GM23248 (cell line): ENCODE measurements around the gene AURKB. TPM values are rescaled to one million over a fixed set of nuclear protein-coding genes. Genes with fewer than 3 reads are reported as not detected.

Experiments used
- DNase-seq: peaks from one replicate; pipeline ENCODE4 v3.0.0-alpha.2; 2015
- H2AFZ ChIP-seq: fragments of 200-600 bp; sonication (generic); 2 replicates; pipeline ENCODE4 v1.6.1; 2016; ENCODE audit warnings: antibody characterized with exemption
- H3F3A ChIP-seq: fragments of 200-600 bp; sonication (generic); 2 replicates; pipeline ENCODE4 v1.6.1; 2016; ENCODE audit warnings: mild to moderate bottlenecking, antibody characterized with exemption, mixed run types; ENCODE audit not compliant: insufficient read depth
- H3K27ac ChIP-seq: fragments of 200-600 bp; sonication (generic); 2 replicates; pipeline ENCODE4 v1.5.1; 2016; ENCODE audit warnings: mild to moderate bottlenecking
- H3K27me3 ChIP-seq: fragments of 200-600 bp; sonication (generic); replicated peaks from 2 replicates; pipeline ENCODE4 v1.6.1; 2016; ENCODE audit warnings: mild to moderate bottlenecking; ENCODE audit not compliant: insufficient read depth
- H3K36me3 ChIP-seq: fragments of 200-600 bp; sonication (generic); 2 replicates; pipeline ENCODE4 v1.6.1; 2016; ENCODE audit warnings: low read depth, mild to moderate bottlenecking
- H3K4me1 ChIP-seq: fragments of 200-600 bp; sonication (generic); 2 replicates; pipeline ENCODE4 v1.6.1; 2016; ENCODE audit warnings: mild to moderate bottlenecking; ENCODE audit not compliant: insufficient read depth
- H3K4me2 ChIP-seq: fragments of 200-600 bp; sonication (generic); one replicate; pipeline ENCODE4 v1.6.1; 2016; ENCODE audit warnings: mild to moderate bottlenecking; ENCODE audit not compliant: unreplicated experiment
- H3K4me3 ChIP-seq: fragments of 200-600 bp; sonication (generic); 2 replicates; pipeline ENCODE4 v1.5.1; 2016; ENCODE audit warnings: mild to moderate bottlenecking
- H3K79me2 ChIP-seq: fragments of 200-600 bp; sonication (generic); 2 replicates; pipeline ENCODE4 v1.6.1; 2016; ENCODE audit warnings: mild to moderate bottlenecking; ENCODE audit not compliant: insufficient read depth
- H3K9ac ChIP-seq: fragments of 200-600 bp; sonication (generic); 2 replicates; pipeline ENCODE4 v1.6.1; 2016; ENCODE audit warnings: mild to moderate bottlenecking
- H3K9me2 ChIP-seq: fragments of 200-600 bp; sonication (generic); 2 replicates; pipeline ENCODE4 v1.6.1; 2016; ENCODE audit warnings: mixed run types, mild to moderate bottlenecking, moderate library complexity; ENCODE audit not compliant: insufficient read depth
- H3K9me3 ChIP-seq: fragments of 200-600 bp; sonication (generic); one replicate; pipeline ENCODE4 v1.6.1; 2017; ENCODE audit warnings: low read depth
- H4K20me1 ChIP-seq: fragments of 200-600 bp; sonication (generic); 2 replicates; pipeline ENCODE4 v1.6.0; 2016; ENCODE audit not compliant: insufficient read depth
- EZH2 ChIP-seq: fragments of 200-600 bp; sonication (generic); IDR thresholded peaks from 2 replicates; pipeline ENCODE4 v1.6.1; 2018; ENCODE audit warnings: antibody characterized with exemption, mild to moderate bottlenecking; ENCODE audit not compliant: insufficient read depth, poor library complexity, severe bottlenecking
- EZH2phosphoT487 ChIP-seq: fragments of 200-600 bp; sonication (generic); IDR thresholded peaks from 2 replicates; pipeline ENCODE4 v1.6.1; 2018; ENCODE audit warnings: antibody characterized with exemption, moderate library complexity, mild to moderate bottlenecking, low read depth; ENCODE audit not compliant: insufficient read depth
- WGBS, 2 experiments: methylation state at CpG; one replicate each; pipeline ENCODE4 v1.1.6; 2015 to 2017; ENCODE audit warnings: low lambda C conversion rate in 2 of 2, low coverage in 1 of 2; ENCODE audit errors: missing lambda C conversion rate in 2 of 2; 5-methylcytosine and 5-hydroxymethylcytosine counted together
- in situ Hi-C: fragments of 300-500 bp; cut with MboI; formaldehyde crosslinking; loops from 2 replicates; pipeline ENCODE4 v1.15.0; 2020
- polyA plus RNA-seq: library from polyadenylated mRNA; unstranded; fragments of >200 nt; fragmentation: Nextera tagmentation; extraction: Ambion mirVana; gene quantifications from 2 replicates; pipeline ENCODE4 v1.2.1, GENCODE V29; 2016
- total RNA-seq: library from RNA; depleted of rRNA; stranded (reverse); fragments of >200 nt; shearing (Covaris generic); gene quantifications from 2 replicates; pipeline ENCODE4 v1.2.3, GENCODE V29; 2014

The AURKB gene
- total and polyA plus RNA-seq, 2 experiments from 2014 or later, result 18.4 to 24.1 TPM

GRCh38 chr17:8210761-8211458, 535 bp upstream of the AURKB start:
- Histone ChIP-seq H3K9ac (peak overlapping the region; percentile 83), H3K79me2 (peaks cover 38% of the 10 kb centered on the region), H3K27ac (peak overlapping the region; percentile 81), H3F3A (peaks cover 17% of the 10 kb centered on the region), H3K4me3 (peak overlapping the region; percentile 74), H3K36me3 (no peaks in the 10 kb centered on the region), H3K9me2 (no peaks in the 10 kb centered on the region), H3K27me3 (no peaks in the 10 kb centered on the region), H3K4me1 (no peaks in the 10 kb centered on the region; the same call in 1 of the 2 replicates), H3K4me2 (peak overlapping the region; percentile 83), H2AFZ (peak overlapping the region; percentile 80), H4K20me1 (no peaks in the 10 kb centered on the region), H3K9me3 (no peaks in the 10 kb centered on the region)
- in situ Hi-C loops, result no loop called here
- peak; percentile 17 for DNase-seq
- no peak for TF ChIP-seq EZH2
- no peak for TF ChIP-seq EZH2phosphoT487
- WGBS, 2 experiments, result 15 to 19% methylated on average over 22 of the region's 22 CpGs

- peaks cover 38% of the 10 kb centered on the region for H3K79me2 ChIP-seq
- no peaks in the 10 kb centered on the region for H3K27me3 ChIP-seq
- H3K4me3 ChIP-seq, result no peak overlapping the region
- no peak for DNase-seq
- no peak overlapping the region for H3K27ac ChIP-seq
- no peaks in the 10 kb centered on the region for H3K9me2 ChIP-seq
- no peaks in the 10 kb centered on the region for H4K20me1 ChIP-seq
- in situ Hi-C loops, result no loop called here
- peaks cover 16% of the 10 kb centered on the region for H3F3A ChIP-seq
- no peaks in the 10 kb centered on the region for H3K9me3 ChIP-seq
- 94 to 96% methylated on average over 8 to 12 of the region's 12 CpGs for WGBS, 2 experiments
- no peak overlapping the region for H2AFZ ChIP-seq
- no peak overlapping the region for H3K4me2 ChIP-seq
- H3K9ac ChIP-seq, result no peak overlapping the region
- no peaks in the 10 kb centered on the region for H3K36me3 ChIP-seq
- TF ChIP-seq EZH2, result no peak
- no peak for TF ChIP-seq EZH2phosphoT487
- no peaks in the 10 kb centered on the region; the same call in 1 of the 2 replicates for H3K4me1 ChIP-seq
These were observed 3.8 kb downstream of the AURKB start for GRCh38 chr17:8206536-8206935.

- Histone ChIP-seq H3K27me3 (no peaks in the 10 kb centered on the region), H3K36me3 (no peaks in the 10 kb centered on the region), H3K79me2 (peaks cover 35% of the 10 kb centered on the region), H3F3A (peaks cover 16% of the 10 kb centered on the region), H3K4me1 (no peaks in the 10 kb centered on the region; the same call in 1 of the 2 replicates), H4K20me1 (no peaks in the 10 kb centered on the region), H3K27ac (no peak overlapping the region), H3K9me2 (no peaks in the 10 kb centered on the region), H3K4me2 (no peak overlapping the region), H3K4me3 (no peak overlapping the region), H2AFZ (no peak overlapping the region), H3K9ac (no peak overlapping the region), H3K9me3 (no peaks in the 10 kb centered on the region)
- in situ Hi-C loops, result no loop called here
- no peak for DNase-seq
- WGBS, 2 experiments, result 81 to 87% methylated on average over 17 to 19 of the region's 19 CpGs
- TF ChIP-seq EZH2 (no peak), EZH2phosphoT487 (no peak)
These were observed 5.4 kb downstream of the AURKB start for GRCh38 chr17:8204761-8205555.

GRCh38 chr17:8192070-8192815, 18.1 kb downstream of the AURKB start:
- Histone ChIP-seq H3K4me1 (peaks cover 16% of the 10 kb centered on the region), H3K9ac (peak overlapping the region; percentile 57), H3K4me3 (peak overlapping the region; percentile 15; the same call in 1 of the 2 replicates), H3K9me3 (no peaks in the 10 kb centered on the region), H3K27me3 (no peaks in the 10 kb centered on the region), H3K9me2 (no peaks in the 10 kb centered on the region), H4K20me1 (no peaks in the 10 kb centered on the region), H3K79me2 (peaks cover 11% of the 10 kb centered on the region; the same call in 1 of the 2 replicates), H3K4me2 (peak overlapping the region; percentile 17), H3F3A (peaks cover 15% of the 10 kb centered on the region), H3K36me3 (no peaks in the 10 kb centered on the region), H3K27ac (peak overlapping the region; percentile 49), H2AFZ (peak overlapping the region; percentile 72)
- no peak for TF ChIP-seq EZH2phosphoT487
- TF ChIP-seq EZH2, result no peak
- in situ Hi-C loops, result no loop called here
- DNase-seq, result peak; percentile 76
- WGBS, 2 experiments, result 27 to 36% methylated on average over 12 of the region's 12 CpGs
